ENCODE results near the gene FAM131B. TPM values are rescaled to one million over a fixed set of nuclear protein-coding genes. Genes with fewer than 3 reads are reported as not detected.

Gene FAM131B
- total RNA-seq, 1 donor from 2014 or later: 6.6 TPM

DNA sequence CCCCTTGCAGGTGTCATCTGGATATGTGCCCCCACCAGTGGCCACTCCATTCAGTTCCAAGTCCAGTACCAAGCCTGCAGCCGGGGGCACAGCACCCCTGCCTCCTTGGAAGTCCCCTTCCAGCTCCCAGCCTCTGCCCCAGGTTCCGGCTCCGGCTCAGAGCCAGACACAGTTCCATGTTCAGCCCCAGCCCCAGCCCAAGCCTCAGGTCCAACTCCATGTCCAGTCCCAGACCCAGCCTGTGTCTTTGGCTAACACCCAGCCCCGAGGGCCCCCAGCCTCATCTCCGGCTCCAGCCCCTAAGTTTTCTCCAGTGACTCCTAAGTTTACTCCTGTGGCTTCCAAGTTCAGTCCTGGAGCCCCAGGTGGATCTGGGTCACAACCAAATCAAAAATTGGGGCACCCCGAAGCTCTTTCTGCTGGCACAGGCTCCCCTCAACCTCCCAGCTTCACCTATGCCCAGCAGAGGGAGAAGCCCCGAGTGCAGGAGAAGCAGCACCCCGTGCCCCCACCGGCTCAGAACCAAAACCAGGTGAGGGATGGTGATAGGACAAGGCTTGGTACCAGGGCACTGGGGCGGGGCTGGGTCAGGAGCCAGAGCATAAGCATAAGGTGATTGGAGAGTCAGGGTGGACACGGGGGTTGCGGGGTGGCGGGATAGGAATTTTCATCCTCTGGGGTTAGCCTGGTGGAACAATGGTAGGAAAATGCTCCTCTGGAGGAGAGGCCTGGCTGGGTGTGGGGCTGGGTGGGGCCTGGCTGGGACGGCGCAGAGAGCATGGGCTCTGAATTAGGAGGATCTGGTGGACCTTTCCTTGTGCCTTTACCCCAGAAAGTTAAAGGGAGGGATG, 20.5 kb upstream of the FAM131B start:
- DNase-seq (ENCODE audit: low spot score): no peak

DNA sequence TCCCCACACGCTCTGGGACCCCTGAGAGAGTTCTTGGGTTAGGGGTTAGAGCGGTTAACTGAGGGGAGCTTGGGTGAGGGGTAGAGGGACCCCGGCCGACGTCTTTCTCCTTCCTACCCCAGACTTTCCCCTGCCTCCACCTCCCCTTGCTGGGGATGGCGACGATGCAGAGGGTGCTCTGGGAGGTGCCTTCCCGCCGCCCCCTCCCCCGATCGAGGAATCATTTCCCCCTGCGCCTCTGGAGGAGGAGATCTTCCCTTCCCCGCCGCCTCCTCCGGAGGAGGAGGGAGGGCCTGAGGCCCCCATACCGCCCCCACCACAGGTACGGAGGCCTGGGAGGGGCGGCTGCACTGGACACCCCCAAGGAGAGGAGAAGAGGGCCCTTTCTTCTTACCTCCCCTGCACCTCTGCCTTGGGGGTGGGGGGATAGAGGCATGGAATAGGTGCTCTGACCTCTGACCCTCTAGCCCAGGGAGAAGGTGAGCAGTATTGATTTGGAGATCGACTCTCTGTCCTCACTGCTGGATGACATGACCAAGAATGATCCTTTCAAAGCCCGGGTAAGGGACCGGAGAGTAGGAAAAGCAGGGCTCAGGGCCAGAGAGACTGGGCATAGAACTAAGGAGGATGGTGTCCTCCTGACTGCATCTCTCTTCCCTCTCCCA, 19.7 kb upstream of the FAM131B start:
- DNase-seq (ENCODE audit: low spot score): no peak

DNA sequence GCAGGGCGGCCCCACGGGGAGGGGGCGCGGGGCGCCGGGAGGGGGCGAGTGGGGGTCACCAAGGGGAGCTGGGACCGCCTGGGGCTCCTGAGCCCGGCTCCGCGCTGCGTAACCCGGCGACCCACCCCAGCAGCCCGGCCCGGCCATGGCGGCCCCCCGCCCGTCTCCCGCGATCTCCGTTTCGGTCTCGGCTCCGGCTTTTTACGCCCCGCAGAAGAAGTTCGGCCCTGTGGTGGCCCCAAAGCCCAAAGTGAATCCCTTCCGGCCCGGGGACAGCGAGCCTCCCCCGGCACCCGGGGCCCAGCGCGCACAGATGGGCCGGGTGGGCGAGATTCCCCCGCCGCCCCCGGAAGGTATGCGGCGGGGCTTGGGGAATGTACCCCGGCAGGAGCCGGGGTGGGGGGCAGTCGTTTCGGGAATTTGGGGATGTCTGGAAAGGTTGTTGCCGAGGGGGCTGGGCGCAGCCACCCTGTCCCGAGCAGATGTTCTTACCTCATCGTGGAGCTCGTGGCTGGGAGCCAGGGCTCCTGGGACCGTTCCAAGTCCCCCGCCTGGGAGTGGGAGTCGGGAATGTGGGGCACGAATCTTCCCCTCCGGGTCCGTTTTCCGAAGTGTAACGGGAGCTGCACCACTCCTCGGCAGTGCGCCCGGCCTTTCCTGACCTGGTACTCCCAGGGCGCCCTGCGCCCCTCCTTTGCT, 19.1 kb upstream of the FAM131B start:
- DNase-seq (ENCODE audit: low spot score): peak; percentile 72

DNA sequence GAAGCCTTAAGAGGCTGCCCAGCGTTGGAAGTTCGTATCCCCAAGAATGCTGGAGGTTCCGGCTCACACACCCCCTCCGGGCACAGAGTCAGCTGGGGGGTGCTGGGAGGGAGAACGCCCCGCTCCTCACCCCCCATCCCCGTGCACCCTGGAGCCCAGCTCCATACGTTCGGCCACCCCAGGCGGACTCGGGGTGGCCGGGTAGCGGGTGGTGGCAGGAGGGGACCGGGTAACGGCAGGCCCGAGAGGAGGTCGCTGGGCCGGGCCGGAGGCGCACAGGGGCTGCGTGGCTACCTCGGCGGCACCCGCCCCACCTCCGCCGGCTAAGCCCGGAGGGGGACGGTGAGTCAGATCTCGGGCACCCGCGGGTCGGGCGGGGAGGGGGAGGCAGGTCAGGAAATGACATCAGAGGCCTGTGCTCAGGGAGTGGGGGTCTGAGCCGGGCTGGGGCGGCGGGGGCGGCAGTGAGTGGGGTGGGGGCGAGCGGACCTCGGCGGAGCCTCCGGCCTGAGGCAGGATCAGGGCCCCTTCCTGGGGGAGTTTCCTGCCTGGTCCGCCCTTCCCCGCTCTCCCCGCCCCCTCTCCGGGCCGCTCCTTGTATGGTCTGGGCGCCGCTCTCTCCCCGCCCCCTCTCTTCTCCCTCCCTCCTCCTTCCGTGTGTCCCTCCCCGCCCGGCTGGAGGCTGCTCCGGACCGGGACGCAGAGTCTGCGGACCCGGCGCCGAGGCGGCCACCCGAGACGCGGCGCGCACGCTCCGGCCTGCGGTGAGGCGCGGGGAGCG, 18.3 kb upstream of the FAM131B start, which contains the start of gene ZYX:
Gene ZYX (plus strand): TSS at position 700 of the 781 bp plus-strand sequence. CDS start 227 bp downstream, outside the sequence.
- peak; percentile 95 for DNase-seq (ENCODE audit: low spot score)

DNA sequence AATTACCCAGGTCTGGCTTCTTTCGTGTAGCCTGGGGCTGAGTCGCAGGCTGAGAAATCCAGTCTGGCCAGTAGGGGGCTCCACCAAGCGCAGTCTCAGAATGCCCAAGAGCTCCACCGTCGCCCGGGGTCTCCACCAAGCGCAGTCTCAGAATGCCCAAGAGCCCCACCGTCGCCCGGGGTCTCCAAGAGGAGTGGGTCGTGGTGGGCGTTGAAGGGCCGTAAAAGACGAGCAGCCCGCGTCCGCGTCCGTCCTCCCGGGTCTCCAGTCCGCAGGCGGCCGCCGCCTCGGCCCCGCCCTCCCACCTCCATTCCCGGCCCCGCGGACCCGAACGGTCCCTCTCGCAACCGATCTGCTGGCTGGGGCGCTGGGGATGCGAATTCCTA, 17.7 kb upstream of the FAM131B start:
- DNase-seq (ENCODE audit: low spot score): peak; percentile 91

DNA sequence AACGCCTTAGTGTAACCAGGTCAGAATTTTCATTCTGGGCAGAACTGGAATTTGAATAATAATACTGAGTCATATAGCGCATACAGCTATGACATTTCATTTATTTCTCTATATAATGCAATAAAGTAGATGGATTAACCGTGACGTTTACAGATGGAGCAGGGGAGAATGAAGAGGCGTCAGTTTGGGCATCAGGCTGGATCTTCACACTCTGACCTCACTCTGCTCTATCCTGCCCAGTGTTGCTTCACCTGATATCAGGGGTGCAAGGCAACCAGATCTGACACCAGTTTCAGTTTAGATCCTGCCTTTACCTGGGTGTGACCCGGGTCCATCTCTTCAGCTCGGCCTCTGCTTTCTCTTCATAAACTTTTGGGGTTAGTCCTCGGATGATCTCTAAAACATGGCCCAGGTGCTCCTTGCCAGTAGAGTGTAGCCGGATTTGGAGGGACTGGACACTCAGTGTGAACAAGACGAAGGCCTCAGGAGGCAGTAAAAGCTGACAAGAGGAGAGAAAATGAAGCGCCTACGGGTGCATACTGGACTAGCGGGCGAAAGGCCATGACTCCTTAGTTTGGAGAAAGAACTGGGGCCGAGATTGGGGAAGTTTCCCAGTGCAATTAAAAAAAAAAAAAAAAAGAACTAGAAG, 17.2 kb upstream of the FAM131B start:
- no peak for DNase-seq (ENCODE audit: low spot score)

DNA sequence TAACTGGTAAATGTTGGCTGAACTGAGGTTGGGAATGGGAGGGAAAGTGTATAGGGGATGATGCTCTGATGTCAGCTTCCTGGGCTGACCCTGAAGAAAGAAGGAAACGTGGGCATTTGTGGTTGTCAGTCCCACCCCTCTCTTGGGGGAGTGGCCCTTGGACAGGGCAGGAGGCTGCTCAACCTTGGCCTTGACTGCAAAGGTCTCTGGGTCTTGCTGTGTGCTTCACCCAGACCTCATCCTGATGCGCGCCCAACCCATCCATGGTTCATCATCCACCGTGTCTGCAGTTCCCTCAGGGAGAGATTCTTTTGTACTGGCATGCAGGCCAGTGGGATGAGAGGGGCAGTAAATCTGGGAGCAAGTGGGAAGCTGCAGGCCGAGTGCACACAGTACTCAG, 13.9 kb upstream of the FAM131B start:
- no peak for DNase-seq (ENCODE audit: low spot score)

DNA sequence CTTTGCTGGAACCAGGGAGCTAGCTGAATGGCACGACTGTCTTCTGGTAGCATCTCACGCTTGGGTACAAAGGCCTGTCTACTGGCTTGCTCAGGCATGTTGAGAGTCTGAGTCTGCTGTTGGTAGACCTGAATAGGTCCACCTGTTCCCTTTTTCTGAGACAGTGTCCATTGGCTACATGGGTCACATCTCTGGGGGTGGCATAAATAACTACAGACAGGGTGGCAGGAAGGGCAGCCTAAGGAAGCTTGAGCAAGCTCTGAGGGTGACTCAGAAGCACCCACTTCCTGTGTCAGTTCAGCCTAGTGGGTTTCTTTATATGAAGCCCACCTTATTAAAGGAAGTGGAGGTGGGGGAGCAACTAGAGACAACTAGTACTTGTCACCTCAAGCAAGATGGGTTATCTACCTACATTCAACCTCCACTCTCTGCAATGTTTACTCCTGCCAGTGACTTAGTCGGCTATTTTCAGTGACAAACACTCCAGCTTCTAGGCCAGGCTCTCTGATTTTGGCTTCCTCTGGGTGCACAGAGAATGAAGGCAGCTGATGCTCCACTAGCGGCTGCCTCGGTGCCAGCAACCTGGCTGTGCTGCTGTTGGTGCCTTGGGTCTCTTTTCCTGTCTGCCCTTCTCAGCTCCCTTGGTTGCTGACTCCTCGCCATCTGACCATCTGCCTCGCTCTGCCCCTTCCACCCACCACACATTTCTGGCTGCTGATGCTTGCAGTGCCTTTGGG, 13.0 kb upstream of the FAM131B start:
- no peak for DNase-seq (ENCODE audit: low spot score)

DNA sequence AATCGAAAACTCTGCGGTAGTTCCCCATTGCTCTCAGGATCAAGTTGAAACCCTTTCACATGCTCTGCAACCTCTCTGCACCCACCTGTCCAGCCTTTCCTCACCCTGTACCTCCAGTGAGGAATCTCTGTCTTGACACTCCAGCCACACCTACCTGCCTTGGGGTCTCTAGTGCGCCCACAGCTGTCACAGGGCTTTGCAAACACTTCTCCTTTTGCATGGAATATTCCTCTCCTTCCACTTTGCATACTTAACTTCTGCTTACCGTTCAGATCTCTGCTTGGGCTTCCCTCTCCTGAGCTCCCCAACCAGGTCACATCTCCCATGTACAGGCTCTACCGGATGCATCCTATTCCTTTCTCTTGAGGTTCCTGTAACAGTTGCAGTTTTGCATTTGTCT, 12.0 kb upstream of the FAM131B start:
- no peak for DNase-seq (ENCODE audit: low spot score)

DNA sequence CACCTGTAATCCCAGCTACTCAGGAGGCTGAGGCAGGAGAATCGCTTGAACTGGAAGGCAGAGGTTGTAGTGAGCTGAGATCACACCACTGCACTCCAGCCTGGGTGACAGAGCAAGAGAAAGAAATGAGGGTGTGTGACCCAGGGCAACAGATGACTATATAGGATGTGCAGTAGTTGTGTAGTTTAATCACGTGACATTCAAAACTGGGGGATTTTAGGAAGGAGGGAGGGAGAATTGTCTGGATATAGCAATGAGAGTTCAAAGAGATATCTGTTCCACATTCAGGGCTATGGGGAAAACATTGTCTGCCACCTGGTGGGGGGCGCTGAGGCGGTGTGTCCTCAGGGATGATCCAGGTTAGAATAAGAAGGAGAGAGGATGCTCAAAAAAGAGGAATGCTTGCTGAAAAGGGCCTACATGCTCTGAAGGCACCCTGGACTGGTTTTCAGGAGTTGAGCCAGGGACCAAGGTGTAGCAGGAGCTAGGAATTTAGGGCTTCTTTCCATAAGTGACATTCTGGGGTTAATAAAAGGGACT, 10.8 kb upstream of the FAM131B start:
- no peak for DNase-seq (ENCODE audit: low spot score)

DNA sequence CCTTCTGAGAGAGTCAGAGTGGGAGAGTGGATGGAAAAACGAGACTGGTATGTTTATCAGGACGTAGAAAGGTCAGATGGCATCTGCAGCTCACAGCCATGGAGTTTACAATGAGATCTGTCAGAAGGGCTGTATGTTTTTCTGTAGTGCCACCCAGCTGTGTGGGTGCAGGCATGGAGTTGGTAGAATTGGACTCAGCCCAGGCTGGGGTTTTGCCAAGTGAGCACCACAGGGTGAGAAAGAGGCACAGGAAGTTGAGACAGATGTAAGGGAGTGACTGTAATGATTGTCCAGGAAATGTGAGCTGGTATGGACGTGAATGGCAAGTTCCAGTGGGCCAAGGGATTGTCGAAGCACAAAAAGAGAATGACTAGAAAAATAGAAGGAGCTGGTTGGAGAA, 9.6 kb upstream of the FAM131B start:
- peak; percentile 87 for DNase-seq (ENCODE audit: low spot score)

DNA sequence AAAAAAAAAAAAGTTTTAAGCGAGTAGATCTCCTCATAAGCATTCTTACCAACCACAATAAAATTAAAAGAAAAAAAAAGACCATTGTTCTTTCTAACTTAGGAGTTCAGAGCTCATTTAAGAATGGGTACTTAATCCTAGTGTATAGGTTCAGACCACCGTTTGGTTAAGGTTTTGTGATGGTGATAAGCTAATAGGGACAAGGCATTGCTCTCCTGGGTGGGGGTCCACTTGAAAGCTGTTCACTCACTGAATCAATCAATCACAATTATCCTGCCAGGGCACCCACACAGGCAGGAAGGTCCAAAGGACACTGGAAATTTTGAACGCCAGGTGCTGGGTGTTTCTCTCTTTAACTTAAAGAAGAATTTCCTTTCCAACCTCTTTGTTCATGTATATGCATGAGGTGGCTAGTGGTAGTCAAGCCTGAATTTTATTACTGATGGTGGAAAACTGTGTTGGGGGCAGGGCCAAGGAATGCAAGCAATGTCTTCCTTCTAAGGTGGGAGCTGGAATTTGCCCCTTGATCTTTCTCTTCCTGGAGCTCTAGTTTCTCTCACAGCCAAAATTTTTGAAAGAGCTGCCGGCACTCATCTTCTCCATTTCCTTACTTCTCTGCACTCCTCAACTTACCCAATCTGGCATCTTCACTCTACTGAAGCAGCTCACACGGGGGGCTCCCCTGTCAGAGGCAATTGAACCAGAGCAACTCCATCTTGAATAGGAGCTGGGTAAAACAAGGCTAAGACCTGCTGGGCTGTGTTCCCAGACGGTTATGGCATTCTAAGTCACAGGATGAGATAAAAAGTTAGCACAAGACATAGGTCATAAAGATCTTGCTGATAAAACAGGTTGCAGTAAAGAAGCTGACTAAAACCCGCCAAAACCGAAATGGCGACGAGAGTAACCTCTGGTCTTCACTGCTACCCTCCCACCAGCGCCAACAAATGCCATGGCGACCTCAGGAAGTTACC, 7.5 kb upstream of the FAM131B start:
- no peak for DNase-seq (ENCODE audit: low spot score)

DNA sequence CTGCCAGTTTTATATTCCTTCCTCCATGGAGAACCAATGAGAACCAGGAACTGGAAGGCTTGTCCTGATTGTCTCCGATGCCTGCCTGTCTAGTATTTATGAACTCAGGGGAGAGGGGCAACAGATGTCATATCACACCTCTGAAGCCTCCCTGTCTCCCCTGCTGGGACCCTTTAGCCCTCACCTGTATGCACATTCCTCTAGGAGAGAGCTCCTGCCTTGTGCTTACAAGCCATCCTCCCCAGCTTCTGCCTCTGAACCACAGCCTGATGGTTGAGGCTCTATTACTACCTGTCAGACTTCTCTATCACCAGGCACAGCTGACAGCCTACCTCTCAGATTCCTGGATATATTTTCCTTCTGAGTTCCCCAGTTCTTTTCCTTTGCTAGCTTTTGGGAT, 5.9 kb upstream of the FAM131B start:
- DNase-seq (ENCODE audit: low spot score): no peak

DNA sequence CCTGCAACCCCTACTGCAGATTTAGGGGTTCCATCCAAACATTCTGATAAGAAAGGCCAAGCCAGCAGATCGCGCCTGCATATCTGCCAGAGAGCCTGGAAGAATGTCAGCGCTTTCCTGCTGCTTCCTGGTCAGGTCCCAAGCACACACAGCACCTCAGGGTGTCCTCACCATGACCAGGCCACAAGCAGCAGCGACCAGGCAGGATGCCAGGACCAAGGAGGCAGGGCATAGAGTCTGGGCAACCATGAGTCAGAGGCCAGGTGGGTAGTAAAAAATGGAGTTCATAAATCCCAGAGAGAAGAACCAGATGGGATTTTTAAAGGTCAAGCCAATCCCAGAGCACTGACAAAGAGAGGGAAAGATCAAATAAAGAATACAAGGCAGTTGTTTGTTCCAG, 5.5 kb upstream of the FAM131B start:
- DNase-seq (ENCODE audit: low spot score): peak; percentile 81

DNA sequence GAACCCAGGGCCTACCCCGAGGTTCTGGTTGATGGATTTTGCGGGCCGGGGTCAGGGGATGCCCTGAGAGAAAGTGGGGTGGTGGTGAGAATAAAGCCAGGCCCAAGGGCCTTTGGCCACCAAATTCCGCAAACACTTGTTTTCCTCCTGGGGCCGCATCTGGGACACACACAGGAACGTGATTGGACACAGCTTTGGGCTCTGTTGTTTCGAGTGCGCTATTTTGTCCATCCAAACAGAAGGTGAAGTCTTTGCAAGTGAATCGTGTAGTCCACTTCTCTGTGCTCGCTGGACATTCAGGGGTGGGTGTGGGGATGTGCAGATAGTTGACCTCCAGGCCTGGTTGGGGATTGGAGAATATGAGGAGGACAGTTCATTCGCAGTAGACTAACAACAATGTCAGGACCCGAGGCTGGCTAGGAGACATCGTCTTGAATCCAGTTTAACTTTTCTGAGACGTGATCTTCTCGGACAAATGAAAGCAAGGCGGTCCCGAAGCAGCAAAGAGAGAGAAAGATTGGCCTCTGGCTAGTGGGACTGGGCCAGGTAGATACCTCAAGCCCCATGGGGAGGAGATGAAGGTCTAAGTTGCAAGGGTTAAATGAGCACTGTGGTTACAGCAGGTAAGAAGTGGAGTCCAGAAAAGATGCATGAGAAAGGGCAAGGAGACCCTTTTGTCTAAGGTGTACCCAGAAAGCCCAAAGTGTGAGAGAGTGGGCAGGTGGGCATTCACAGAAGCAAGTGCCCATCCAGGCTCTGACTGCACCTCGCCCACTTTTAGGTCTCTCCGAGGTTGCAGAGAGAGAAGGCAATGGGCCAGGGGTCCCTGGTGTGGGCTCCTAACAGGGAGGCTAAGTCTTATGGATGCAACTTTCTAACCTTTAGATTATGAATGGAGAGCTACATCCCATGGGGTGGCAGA, 764 bp upstream of the FAM131B start:
- DNase-seq (ENCODE audit: low spot score): no peak

DNA sequence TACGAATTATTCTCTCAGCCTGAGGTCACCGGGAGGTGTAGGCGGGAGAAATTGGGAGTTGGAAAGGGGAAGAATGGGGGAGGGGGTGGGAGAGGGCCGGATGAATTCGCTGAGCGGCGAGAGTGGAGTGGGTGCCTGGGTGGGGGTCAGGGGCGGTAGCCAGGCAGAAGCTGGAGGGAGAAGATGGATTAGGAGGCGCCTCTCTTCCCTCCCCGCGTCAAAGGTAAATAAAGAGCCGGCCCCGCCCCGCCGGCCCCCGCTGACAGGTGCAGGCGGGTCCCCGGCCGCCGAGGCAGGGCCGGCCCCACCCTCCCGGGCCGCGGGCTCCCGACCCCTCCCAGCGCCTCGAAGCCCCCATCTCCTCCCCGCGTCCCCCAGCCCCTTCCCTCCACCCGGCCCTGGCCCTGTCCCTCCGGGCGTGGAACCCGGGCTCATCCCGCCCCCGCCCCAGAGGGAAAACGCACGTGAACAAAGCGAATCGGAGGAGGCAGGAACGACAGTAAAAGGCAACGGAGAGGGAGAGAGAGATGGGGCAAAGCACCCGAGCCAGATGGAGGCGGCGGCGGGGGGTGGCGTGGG, 872 bp downstream of the FAM131B start:
- no peak for DNase-seq (ENCODE audit: low spot score)

DNA sequence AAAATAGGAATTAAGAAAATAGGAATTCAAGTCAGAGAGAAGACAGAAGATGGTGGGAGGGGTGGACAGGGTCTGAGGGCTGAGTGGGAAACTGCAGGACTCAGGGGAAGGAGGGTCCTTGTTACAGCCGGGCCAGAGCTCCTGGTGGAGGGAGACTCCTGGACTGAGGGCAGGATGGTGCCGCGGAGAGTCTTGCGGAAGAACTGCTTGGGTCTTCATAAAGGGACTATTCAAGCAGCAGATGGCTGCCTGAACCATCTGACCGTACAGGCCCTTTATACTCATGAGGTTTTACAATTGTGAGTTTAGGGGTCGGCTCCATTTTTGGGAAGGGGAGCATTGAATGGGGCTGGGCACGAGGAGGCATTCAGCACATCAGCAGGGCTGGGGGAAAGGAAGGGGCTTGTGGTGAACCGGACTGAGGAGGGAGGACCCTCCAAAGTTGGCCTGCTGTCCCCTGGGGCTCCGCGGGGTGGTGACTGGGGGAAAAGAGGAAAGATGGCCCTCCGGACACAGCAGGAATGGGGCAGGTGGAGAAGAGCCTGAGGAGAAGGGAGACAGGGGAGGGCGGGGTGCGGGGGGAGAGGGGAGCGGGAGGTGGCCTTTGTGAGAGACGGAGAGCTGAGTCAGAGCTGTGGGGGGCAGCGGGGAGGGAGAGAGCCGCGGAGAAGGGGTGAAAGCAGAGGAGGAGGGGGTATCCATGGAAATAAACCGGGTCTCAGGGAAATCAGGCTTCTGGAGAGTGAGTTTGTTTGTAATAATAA, 1.5 kb downstream of the FAM131B start:
- DNase-seq (ENCODE audit: low spot score): no peak
